HG02938 (cell line): Measurements from ENCODE around the gene COPB2.
A peak's percentile ranks its signal among the peaks of the same experiment; 100 is the strongest.
"Not testable (repeated sequence)": the region's sequence is repeated elsewhere in the genome, so short reads cannot be mapped to it uniquely, and the experiment has no call there.

Experiments
- ATAC-seq: cut with Tn5 transposase; IDR thresholded peaks from one replicate; pipeline ENCODE4 v1.9.1; 2021; ENCODE audit warnings: mild to moderate bottlenecking, moderate library complexity; ENCODE audit not compliant: unreplicated experiment

Gene COPB2

DNA sequence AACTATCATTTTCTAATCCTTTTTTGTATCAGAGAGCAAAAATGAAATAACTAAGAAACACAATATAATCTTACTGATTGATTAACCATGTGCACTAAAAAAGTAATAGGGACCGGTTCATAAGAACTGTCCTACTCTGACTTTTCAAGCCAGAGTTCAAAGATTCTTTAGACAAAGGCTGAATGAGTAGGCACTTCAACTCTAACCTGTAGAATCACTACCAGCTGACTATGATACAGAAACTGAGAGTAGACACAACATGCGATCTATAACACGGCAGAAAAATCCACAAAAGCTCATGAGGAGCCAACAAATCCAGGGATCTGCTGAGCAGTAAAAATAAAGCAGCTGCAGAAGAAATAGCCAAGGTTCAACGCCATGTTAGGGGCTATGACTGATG lies 8.9 kb downstream of the COPB2 start:
- no peak for ATAC-seq

DNA sequence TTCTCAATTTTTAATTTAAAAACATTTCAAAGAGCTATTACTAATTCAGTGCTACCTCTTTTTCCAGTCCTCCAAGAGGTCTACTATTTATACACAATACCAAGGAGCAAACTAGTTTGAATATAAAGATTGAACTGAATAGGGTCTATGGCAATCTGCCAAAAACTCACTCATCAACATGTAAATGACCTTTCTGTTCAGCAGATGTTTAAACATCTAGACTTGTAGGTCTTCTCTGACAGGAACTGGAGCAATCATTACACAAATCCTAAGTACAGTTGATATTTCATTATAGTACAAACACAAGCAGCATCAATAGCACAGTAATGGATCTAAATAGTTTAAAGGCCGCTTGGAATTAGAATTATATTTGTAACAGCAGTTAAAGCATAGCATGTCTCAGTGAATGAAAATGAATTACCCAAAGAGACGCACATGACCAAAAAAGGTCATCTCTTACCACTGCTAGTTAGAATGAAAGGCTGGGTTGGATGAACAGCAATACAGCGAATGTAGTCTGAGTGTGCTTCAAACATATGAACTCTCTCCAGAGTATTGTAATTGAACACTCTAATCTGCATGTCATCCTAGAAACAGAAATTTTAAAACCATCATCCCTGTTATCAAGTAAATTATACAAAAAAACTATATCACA lies 10.7 kb downstream of the COPB2 start:
- no peak for ATAC-seq

DNA sequence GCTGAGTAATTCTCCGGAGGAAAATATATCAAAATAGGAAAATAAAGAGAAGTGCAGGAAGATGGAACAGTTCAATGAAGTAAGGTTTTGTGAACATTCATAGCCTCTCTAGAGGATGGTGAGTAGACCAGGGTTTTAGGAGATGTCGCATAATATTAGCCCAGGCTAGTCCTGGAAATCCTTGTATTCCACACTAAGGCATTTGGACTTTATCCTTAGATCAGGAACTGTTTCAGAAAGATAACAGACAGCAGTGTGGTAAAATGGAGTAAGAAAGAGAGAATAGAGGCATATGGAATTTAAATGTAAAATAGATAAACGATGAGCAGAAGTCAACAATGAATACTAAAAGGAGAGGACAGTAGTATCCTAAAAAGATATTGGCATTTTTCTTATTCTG lies 12.1 kb downstream of the COPB2 start:
- ATAC-seq = no peak

DNA sequence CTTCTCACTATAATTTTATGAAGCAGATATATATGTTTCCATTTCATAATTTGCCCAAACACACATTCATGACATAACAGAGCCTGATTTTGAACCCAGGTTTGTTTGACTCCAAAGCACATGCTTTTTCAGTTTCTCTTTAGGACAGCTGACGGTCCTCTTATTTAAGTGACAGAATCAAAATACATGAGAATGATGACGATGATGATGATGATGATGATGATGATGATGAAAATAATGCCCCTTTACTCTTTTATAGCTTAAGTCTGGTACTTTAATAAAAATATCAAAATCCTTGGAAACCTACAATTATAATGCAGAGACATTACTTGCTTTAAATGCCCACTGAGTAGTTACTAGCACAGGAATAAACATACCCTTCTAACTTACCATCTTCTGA lies 15.3 kb downstream of the COPB2 start:
- ATAC-seq = no peak

DNA sequence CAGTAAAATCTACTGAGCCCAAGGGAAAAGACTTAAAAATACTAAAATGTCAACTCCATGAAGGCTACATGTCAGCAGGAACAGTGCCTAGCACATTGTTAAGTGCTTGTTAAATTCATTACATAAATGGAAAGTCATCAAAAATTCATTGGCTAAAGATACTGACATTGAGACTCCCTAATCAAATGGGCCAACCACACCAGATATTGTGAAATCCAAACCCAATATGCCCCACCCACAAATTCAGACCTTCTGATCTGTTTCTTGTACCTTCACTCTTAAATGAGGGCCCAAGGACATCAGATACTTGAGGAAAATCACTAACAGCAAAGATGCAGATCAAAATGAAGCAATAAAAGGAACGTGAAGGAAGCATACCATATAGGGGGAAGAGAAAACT lies 24.9 kb downstream of the COPB2 start:
- ATAC-seq = no peak

- no peak for ATAC-seq
Observed at GRCh38 chr3:139361276-139361675, 28.2 kb downstream of the COPB2 start.

GRCh38 chr3:139358841-139359562 lies 30.4 kb downstream of the COPB2 start:
- no peak for ATAC-seq

- ATAC-seq = no peak
Observed at GRCh38 chr3:139357899-139358298, 31.5 kb downstream of the COPB2 start.

- no peak for ATAC-seq
Observed at GRCh38 chr3:139355891-139356290, 33.6 kb downstream of the COPB2 start.

GRCh38 chr3:139355476-139355875 lies 34.0 kb downstream of the COPB2 start:
- no peak for ATAC-seq

DNA sequence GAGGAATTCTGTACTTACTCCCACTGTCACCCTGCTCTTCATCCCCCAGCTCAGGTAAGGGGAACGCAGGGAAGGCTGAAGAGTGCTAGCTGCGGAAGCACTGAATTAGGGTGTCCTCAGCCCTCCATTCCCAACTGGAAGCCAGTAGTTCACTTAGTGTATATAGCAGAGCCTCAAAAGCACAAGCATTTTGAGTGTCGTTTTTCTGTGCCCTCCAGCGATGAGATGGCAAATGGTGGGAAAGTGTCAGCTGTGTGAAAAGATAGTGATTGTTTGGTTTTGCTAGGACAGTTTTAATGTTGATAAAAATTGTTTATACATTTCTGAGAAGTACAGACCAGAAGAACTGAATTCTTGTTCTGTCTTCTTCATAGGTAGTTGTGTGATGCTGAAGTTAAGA lies 34.8 kb downstream of the COPB2 start:
- ATAC-seq = no peak

DNA sequence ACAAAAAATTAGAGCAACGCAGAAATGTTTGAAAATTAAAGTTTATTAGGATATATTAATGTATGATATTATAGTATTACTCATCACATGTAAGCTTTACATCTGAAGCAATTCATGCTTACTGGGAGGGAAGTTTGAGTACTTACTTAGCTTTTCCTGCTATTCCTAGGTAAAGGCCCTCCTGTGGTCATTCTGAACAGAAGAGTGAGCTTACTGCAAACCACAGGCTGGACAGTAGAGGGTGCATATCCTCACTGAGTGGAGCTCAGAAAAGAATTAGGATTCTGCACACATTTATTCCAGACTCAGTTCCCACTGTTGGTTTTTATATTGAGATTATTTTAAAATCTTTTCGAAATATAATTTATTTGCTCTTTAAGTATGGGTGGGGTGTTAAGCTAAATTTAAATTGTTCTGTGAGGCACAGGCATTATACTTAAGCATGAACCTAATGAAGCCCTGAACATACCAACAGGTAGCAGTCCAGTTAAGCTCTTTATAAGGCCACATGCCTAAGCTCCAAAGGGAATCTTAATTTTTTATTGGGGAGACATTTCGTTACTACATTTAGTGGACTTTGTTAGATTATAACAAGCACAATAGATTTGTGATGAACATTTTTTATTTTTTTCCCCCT lies 35.4 kb downstream of the COPB2 start:
- ATAC-seq = no peak

DNA sequence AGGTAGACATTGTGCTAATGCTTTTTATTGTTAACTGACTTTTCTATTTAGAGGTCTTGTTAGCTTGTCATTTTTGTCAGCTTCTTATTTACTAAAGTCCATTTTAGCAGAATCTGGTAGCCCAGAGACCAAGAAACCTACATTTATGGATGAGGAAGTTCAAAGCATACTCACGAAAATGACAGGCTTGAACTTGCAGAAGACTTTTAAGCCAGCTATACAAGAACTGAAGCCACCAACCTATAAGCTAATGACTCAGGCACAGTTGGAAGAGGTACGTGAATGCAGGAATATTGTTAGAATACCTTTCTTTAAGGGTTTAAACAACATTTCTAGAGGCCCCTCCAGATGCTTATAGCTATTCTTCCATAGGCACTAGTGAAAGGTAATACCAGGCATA lies 42.7 kb downstream of the COPB2 start:
- no peak for ATAC-seq

GRCh38 chr3:139343895-139344856 lies 45.3 kb downstream of the COPB2 start, which contains the start of gene MRPS22:
Gene MRPS22 (plus strand): TSS chr3:139344020. CDS start chr3:139344027, 7 bp downstream.
- ATAC-seq = peak; percentile 99

- no peak for ATAC-seq
Observed at GRCh38 chr3:139342054-139342453, 47.4 kb downstream of the COPB2 start.

- ATAC-seq = no peak
Observed at GRCh38 chr3:139340784-139341183, 48.7 kb downstream of the COPB2 start.

DNA sequence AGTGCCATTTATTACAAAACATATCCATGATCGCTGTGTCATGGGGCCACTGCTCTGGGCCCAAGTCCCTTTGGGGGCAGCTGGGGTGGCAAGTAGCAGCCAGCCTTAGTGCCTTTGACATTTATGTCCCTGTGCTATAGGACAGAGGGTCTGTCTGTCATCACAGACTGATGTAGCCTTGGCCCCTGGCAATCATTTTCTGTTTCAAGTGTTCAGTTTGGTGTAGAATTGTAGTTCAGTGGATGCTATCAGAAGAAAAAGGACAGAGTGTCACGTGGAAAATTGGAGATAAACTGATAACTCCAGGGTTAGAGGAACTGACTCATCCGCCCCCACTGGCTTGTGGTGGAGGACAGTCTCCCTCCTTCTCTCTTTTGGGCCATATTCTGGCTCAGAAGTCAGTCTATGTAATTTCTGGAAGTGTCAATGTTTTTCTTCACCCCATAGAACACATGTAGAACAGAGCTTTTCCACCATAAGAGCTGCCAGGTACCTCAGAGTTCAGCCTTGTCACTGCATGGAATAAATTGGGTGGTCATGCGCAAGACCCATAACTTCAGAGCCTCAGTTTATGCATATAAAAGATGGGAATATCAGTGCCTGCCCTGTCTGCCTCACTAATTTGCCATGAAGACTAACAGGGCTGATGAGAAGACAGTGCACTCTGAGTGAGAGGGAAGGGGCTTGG lies 50.1 kb downstream of the COPB2 start:
- ATAC-seq = no peak

- no peak for ATAC-seq
Observed at GRCh38 chr3:139338405-139338804, 51.0 kb downstream of the COPB2 start.

- not testable (repeated sequence) for ATAC-seq
Observed at GRCh38 chr3:139334675-139335074, 54.8 kb downstream of the COPB2 start.

- no peak for ATAC-seq
Observed at GRCh38 chr3:139332092-139332491, 57.4 kb downstream of the COPB2 start.
